GM19438 (cell line): ENCODE results near the gene KDM2B.
"Not testable (repeated sequence)": the region's sequence is repeated elsewhere in the genome, so short reads cannot be mapped to it uniquely, and the experiment has no call there.

Source experiments
- ATAC-seq: cut with Tn5 transposase; IDR thresholded peaks from one replicate; pipeline ENCODE4 v1.9.1; 2021; ENCODE audit warnings: low read depth; ENCODE audit not compliant: unreplicated experiment

Gene KDM2B

DNA sequence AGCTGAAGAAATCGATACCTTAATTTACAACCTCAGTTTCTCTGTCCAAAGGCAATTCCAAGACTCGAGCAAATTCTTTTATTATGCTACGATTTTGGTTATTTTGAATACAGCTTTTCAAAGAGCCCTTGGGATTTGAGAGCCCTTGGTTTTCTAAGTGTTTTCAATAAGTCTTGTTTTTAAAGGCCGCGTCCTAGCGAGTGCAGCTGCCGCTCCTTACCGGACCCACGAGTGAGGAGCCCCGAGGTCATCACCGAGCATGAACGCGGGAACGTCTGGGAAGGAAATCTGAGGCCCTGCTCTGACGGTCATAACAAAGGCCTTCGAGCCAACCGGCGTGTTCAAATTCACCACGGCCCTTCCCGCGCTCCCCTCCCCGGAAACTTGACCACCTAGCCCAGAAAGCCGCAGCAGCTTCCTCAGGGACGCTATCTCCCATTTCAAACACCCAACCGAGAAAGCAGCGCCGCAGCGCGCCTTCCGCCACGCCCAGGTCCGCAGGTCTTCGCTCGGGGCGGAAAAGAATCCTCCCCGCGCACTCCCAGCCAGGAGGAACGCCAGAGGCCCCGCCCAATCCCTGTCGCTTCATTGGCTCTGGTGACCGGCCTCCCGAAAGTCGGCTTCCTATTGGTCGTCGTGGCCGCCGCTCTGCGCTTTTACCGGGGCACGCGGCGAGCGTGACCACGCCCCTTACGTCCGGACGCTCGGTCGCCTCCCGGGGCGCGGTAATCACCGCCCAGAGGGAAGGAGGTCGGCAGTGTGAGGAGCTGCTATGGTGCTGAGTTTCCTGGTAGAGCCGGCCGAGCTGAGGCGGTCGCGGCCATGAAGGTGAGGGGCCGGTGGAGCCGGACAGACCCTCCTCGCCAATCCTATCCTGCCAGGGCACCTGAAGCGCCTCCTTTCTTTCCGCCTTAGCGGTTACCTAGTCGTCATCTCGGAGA lies 181.2 kb downstream of the KDM2B start, which contains the start of gene RNF34:
Gene RNF34 (plus strand): TSS at position 728 of the 941 bp plus-strand sequence. CDS start 95 bp downstream, at position 823.
- peak; percentile 90 for ATAC-seq

DNA sequence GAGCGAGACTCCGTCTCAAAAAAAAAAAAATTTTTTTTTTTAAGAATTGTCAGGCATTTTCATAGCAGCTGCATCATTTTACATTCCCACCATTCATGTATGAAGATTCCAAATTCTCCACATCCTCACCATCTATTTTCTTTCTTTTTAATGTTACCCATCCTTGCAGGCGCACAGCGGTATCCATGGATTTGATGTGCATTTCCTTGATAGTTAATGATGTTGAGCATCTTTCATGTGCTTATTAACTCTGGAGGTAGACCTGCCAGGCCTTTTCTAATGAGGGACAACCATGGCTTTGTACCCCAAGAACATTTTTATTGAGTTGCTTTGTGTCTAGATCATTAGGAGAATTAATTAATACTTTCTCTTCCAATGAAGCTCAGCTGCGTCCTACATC lies 182.5 kb downstream of the KDM2B start:
- ATAC-seq, result no peak

DNA sequence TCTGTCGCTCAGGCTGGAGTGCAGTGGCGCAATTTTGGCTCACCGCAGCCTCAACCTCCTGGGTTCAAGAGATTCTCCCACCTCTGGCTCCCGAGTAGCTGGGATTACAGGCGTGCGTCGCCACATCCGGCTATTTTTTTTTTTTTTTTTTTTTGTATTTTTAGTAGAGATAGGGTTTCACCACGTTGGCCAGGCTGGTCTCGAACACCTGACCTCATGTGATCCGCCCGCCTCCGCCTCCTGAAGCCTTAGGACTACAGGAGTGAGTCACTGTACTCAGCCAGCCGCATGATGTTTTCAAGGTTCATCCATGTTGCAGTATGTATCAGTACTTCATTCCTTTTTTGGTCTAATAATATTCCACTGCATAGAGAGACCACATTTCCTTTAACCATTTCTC lies 183.3 kb downstream of the KDM2B start:
- no peak for ATAC-seq

DNA sequence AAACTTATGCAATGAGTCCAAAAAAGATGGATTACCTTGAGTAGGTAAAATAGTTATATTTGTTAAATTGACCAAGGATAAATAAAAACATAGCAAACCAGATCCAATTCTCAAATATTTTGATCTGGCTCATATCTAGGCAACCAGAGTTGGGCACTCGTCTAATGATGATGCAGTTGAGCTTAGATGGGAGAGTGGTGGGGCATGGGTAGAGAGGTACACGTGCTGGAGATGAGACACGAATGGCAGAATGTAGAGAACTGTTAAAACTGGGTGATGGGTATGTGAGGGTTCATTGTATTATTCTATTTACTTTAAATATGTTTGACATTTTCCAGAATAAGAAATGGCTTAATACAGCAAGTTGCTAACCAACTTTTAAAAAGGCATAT lies 188.5 kb downstream of the KDM2B start:
- ATAC-seq, result no peak

DNA sequence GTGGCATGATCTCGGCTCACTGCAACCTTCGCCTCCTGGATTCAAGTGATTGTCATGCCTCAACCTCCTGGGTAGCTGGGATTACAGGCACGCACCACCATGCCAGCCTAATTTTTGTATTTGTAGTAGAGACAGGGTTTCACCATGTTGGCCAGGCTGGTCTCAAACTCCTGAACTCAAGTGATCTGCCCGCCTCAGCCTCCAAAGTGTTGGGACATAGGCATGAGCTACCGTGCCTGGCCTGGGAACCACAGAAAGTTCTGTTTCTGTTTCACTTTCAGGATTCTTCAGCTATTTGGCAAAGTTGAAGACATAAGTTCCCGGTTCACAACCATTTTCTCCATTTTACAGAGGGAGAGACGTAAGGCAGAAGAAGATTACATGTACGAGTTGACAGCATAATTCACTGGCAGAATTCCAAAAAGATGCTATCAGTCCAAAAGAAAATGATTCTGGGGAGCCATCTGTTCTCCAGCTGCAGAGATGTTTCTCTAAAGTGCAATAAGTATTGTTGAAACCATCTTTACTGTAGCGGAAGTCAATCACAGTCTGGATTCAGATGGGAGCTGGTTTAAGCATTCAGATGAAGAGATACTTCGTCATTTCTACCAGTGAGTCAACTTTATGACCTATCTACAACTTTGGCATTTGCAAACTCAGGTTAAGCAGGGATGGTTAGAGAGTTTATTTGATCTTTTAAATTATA lies 189.1 kb downstream of the KDM2B start:
- ATAC-seq, result no peak

DNA sequence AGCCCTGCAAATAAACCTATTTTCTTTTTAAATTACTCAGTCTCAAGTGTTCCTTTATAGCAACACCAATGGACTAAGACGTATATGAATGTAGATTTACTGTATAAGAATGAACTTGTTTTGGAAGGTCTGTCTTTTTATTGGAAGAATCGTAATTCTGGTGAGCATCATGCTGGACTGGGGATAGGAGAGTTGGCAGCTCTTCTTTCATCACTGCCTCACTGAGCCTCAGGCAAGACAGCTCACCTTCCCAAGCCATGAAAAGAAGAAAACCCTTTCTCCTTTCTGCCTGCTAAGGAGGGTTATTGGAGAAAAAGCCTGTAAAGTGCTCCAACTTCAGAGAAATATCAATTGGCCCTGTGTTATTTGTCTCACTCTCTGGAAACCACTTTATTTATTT lies 190.0 kb downstream of the KDM2B start:
- ATAC-seq, result no peak

DNA sequence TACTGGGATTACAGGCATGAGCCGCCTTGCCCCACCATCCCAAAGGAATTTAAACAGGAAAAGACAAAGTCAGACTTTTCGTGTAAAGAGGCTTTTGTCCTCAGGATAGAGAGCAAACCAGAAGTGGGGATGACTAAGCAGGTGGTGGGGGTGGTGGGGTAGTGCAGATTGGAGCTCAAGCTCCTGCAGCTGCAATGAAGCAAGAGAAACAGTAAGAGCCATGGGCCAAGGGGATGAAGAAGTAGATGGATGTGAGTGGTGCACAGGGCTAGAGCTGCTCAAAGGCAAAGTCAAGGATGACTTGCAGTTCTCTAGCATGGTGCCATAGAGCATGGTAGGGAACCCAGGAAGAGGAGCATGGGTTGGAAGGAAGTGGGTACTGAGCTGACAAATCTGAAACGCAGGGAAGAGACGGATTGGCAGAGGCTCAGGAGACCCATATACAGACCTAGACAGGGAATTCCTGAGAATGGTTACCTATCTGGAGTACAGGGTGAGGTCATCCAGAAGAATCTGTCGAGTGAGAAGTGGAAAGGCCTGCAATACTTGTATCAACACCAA lies 192.3 kb downstream of the KDM2B start:
- no peak for ATAC-seq

DNA sequence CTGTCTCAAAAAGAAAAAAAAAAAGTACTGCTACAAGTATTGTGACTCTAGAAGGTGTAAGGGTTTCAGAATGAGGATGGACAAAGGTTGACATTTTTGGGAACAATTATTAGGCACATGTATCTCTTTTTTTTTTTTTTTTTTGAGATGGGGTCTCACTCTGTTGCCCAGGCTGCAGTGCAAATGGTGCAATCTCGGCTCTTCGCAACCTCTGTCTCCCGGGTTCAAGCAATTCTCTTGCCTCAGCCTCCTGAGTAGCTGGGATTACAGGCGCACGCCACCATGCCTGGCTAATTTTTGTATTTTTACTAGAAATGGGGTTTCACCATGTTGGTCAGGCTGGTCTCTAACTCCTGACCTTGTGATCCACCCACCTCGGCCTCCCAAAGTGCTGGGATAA lies 195.9 kb downstream of the KDM2B start:
- not testable (repeated sequence) for ATAC-seq

DNA sequence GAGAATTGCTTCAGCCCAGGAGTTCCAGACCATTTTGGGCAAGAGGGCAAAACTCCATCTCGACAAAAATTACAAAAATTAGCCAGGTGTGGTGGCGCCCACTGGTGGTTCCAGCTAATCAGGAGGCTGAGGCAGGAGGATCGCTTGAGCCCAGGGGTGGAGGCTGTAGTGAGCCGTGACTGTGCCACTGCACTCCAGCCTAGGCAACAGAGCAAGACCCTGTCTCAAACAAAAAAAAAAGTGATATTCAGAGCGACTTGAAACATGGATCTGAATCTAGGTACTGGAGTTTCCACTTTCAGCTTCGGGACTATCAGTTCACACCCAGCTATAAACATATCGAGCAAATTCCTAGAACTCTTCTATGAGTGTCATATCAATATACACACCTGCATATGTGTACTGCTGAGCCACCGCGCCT lies 197.2 kb downstream of the KDM2B start:
- ATAC-seq, result no peak

DNA sequence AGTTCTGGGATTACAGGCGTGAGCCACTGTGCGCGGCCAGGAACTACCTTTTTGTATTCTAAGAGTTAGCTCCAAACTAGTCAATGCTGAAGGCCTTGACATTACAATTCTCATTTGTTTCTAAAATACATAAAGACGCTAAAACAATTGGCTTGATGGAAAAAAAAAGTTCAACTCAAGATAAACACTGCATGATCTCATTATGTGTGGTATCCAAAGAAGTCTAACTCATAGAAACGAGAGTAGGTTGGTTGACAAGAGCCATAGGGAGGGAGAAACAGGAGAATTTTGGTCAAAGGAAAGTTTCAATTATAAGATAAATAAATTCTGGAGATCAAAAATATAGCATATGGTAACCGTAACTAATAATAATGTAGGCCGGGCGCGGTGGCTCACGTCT lies 200.9 kb downstream of the KDM2B start:
- no peak for ATAC-seq
